HEK293 (cell line): ENCODE measurements around the gene C20orf204.

Experiments used
- CTCF ChIA-PET: fragments of 350-600 bp; formaldehyde crosslinking; extraction: SDS; loops from one replicate; lab custom pipeline; 2021; ENCODE audit warnings: antibody characterized with exemption; lab: Yijun Ruan, JAX
- POLR2A ChIA-PET: fragments of 300-600 bp; formaldehyde crosslinking; extraction: SDS; loops from one replicate; lab custom pipeline; 2020; ENCODE audit warnings: antibody characterized with exemption, inconsistent platforms; lab: Yijun Ruan, JAX
- H3K27ac ChIP-seq: fragments of 200-500 bp; sonication (Bioruptor generic); 2 replicates; pipeline ENCODE4 v1.5.1; 2014; ENCODE audit warnings: low read depth, low read length, control low read depth, inconsistent platforms; ENCODE audit errors: extremely low read depth
- H3K36me3 ChIP-seq, 2 experiments: fragments of 200-500 bp in 1 of 2; sonication (Bioruptor generic) in 1 of 2; 1 replicate in 1 of 2; 2 replicates in 1 of 2; pipeline ENCODE4 v1.5.1; 2014 to 2017; ENCODE audit warnings: inconsistent platforms in 2 of 2, low read length in 2 of 2; ENCODE audit not compliant: control insufficient read depth in 2 of 2, insufficient read depth in 1 of 2
- H3K4me1 ChIP-seq: fragments of 200-500 bp; sonication (Bioruptor generic); 2 replicates; pipeline ENCODE4 v1.5.1; 2014; ENCODE audit warnings: mild to moderate bottlenecking, low read length, inconsistent platforms; ENCODE audit not compliant: control insufficient read depth, insufficient read depth
- H3K4me3 ChIP-seq: 2 replicates; pipeline ENCODE4 v1.5.1; 2011; ENCODE audit warnings: low read depth, mild to moderate bottlenecking, control low read depth, low read length, moderate library complexity
- H3K9me3 ChIP-seq: fragments of 200-500 bp; sonication (Bioruptor generic); 2 replicates; pipeline ENCODE4 v1.5.1; 2014; ENCODE audit warnings: low read depth, low read length, inconsistent platforms; ENCODE audit not compliant: control insufficient read depth, insufficient read depth
- BCL11B ChIP-seq: fragments of 450-650 bp; formaldehyde crosslinking; IDR thresholded peaks from 2 replicates; pipeline ENCODE4 v1.5.1; 2016; ENCODE audit warnings: low read depth, missing biosample characterization, missing genetic modification characterization
- CTCF ChIP-seq: fragments of 450-650 bp; formaldehyde crosslinking; IDR thresholded peaks from 2 replicates; pipeline ENCODE4 v1.5.1; 2016; ENCODE audit warnings: missing biosample characterization, missing genetic modification characterization
- GFI1B ChIP-seq: fragments of 450-650 bp; formaldehyde crosslinking; IDR thresholded peaks from 2 replicates; pipeline ENCODE4 v1.5.1; 2016; ENCODE audit warnings: missing biosample characterization, missing genetic modification characterization
- GLIS2 ChIP-seq: fragments of 450-650 bp; formaldehyde crosslinking; IDR thresholded peaks from 2 replicates; pipeline ENCODE4 v1.5.1; 2016; ENCODE audit warnings: missing biosample characterization, missing genetic modification characterization
- HOXA7 ChIP-seq: sonication (generic); formaldehyde crosslinking; IDR thresholded peaks from 2 replicates; pipeline ENCODE4 v1.8.1; 2022; ENCODE audit warnings: missing genetic modification reagents, borderline replicate concordance
- KLF17 ChIP-seq: fragments of 450-650 bp; formaldehyde crosslinking; IDR thresholded peaks from 2 replicates; pipeline ENCODE4 v1.5.1; 2016; ENCODE audit warnings: missing biosample characterization, missing genetic modification characterization
- KLF7 ChIP-seq: fragments of 450-650 bp; formaldehyde crosslinking; IDR thresholded peaks from 2 replicates; pipeline ENCODE4 v1.5.1; 2016; ENCODE audit warnings: missing biosample characterization, missing genetic modification characterization, borderline replicate concordance
- MYNN ChIP-seq: fragments of 450-650 bp; formaldehyde crosslinking; IDR thresholded peaks from 2 replicates; pipeline ENCODE4 v1.5.1; 2016; ENCODE audit warnings: missing biosample characterization, missing genetic modification characterization, borderline replicate concordance
- OSR2 ChIP-seq: fragments of 450-650 bp; formaldehyde crosslinking; IDR thresholded peaks from 2 replicates; pipeline ENCODE4 v1.5.1; 2016; ENCODE audit warnings: missing biosample characterization, missing genetic modification characterization
- SP3 ChIP-seq: fragments of 450-650 bp; formaldehyde crosslinking; IDR thresholded peaks from 2 replicates; pipeline ENCODE4 v1.5.1; 2016; ENCODE audit warnings: missing biosample characterization, missing genetic modification characterization
- ZFHX2 ChIP-seq: fragments of 450-650 bp; formaldehyde crosslinking; conservative IDR thresholded peaks from 2 replicates; pipeline ENCODE4 v1.5.1; 2016; ENCODE audit warnings: missing biosample characterization, missing genetic modification characterization
- ZFP41 ChIP-seq: fragments of 450-650 bp; formaldehyde crosslinking; IDR thresholded peaks from 2 replicates; pipeline ENCODE4 v1.5.1; 2016; ENCODE audit warnings: missing biosample characterization, missing genetic modification characterization, borderline replicate concordance
- ZNF16 ChIP-seq: fragments of 450-650 bp; formaldehyde crosslinking; IDR thresholded peaks from 2 replicates; pipeline ENCODE4 v1.5.1; 2016; ENCODE audit warnings: low read depth, missing biosample characterization, missing genetic modification characterization
- ZNF18 ChIP-seq: fragments of 450-650 bp; formaldehyde crosslinking; IDR thresholded peaks from 2 replicates; pipeline ENCODE4 v1.5.1; 2016; ENCODE audit warnings: missing biosample characterization, missing genetic modification characterization
- ZNF184 ChIP-seq: fragments of 450-650 bp; IDR thresholded peaks from 2 replicates; pipeline ENCODE4 v1.5.1; 2018; ENCODE audit warnings: missing biosample characterization, mild to moderate bottlenecking, missing genetic modification characterization
- ZNF202 ChIP-seq: fragments of 450-650 bp; formaldehyde crosslinking; IDR thresholded peaks from 2 replicates; pipeline ENCODE4 v1.5.1; 2016; ENCODE audit warnings: missing biosample characterization, missing genetic modification characterization, borderline replicate concordance
- ZNF266 ChIP-seq: fragments of 450-650 bp; formaldehyde crosslinking; IDR thresholded peaks from 2 replicates; pipeline ENCODE4 v1.5.1; 2016; ENCODE audit warnings: missing biosample characterization, missing genetic modification characterization, low read depth
- ZNF350 ChIP-seq: fragments of 450-650 bp; formaldehyde crosslinking; IDR thresholded peaks from 2 replicates; pipeline ENCODE4 v1.5.0; 2017; ENCODE audit warnings: missing biosample characterization, mild to moderate bottlenecking, missing genetic modification characterization
- ZNF37A ChIP-seq: fragments of 450-650 bp; IDR thresholded peaks from 2 replicates; pipeline ENCODE4 v1.5.1; 2018; ENCODE audit warnings: missing biosample characterization, missing genetic modification characterization
- ZNF48 ChIP-seq: fragments of 450-650 bp; formaldehyde crosslinking; IDR thresholded peaks from 2 replicates; pipeline ENCODE4 v1.5.1; 2016; ENCODE audit warnings: missing biosample characterization, missing genetic modification characterization
- ZNF530 ChIP-seq: fragments of 450-650 bp; formaldehyde crosslinking; IDR thresholded peaks from 2 replicates; pipeline ENCODE4 v1.5.1; 2016; ENCODE audit warnings: low read depth, missing biosample characterization, missing genetic modification characterization
- ZNF555 ChIP-seq: fragments of 450-650 bp; formaldehyde crosslinking; conservative IDR thresholded peaks from 2 replicates; pipeline ENCODE4 v1.5.1; 2017; ENCODE audit warnings: missing biosample characterization, mild to moderate bottlenecking, missing genetic modification characterization, inconsistent platforms
- ZNF621 ChIP-seq: fragments of 450-650 bp; formaldehyde crosslinking; IDR thresholded peaks from 2 replicates; pipeline ENCODE4 v1.5.1; 2017; ENCODE audit warnings: missing biosample characterization, missing genetic modification characterization
- ZNF629 ChIP-seq: fragments of 450-650 bp; formaldehyde crosslinking; IDR thresholded peaks from 2 replicates; pipeline ENCODE4 v1.5.1; 2017; ENCODE audit warnings: missing biosample characterization, missing genetic modification characterization
- ZNF658 ChIP-seq: fragments of 450-650 bp; formaldehyde crosslinking; IDR thresholded peaks from 2 replicates; pipeline ENCODE4; 2016; ENCODE audit warnings: missing biosample characterization, missing genetic modification characterization
- ZNF701 ChIP-seq: fragments of 450-650 bp; formaldehyde crosslinking; IDR thresholded peaks from 2 replicates; pipeline ENCODE4 v1.5.1; 2016; ENCODE audit warnings: missing biosample characterization, missing genetic modification characterization
- ZNF707 ChIP-seq: fragments of 450-650 bp; formaldehyde crosslinking; IDR thresholded peaks from 2 replicates; pipeline ENCODE4 v1.5.1; 2016; ENCODE audit warnings: missing biosample characterization, missing genetic modification characterization
- ZNF777 ChIP-seq: fragments of 450-650 bp; formaldehyde crosslinking; IDR thresholded peaks from 2 replicates; pipeline ENCODE4 v1.5.1; 2017; ENCODE audit warnings: missing biosample characterization, missing genetic modification characterization, borderline replicate concordance
- ZNF830 ChIP-seq: fragments of 450-650 bp; IDR thresholded peaks from 2 replicates; pipeline ENCODE4 v1.5.0; 2018; ENCODE audit warnings: missing biosample characterization, missing genetic modification characterization, low read depth, mild to moderate bottlenecking, moderate library complexity
- ZNF837 ChIP-seq: fragments of 450-650 bp; formaldehyde crosslinking; IDR thresholded peaks from 2 replicates; pipeline ENCODE4 v1.5.1; 2016; ENCODE audit warnings: missing biosample characterization, missing genetic modification characterization
- TF ChIP-seq, protein P1 (sequence below): fragments of 450-650 bp; formaldehyde crosslinking; IDR thresholded peaks from 2 replicates; pipeline ENCODE4 v1.5.1; 2016; ENCODE audit warnings: missing biosample characterization, missing genetic modification characterization
- TF ChIP-seq, protein P2 (sequence below): IDR thresholded peaks from 2 replicates; pipeline ENCODE4 v1.6.1; 2011; ENCODE audit warnings: mild to moderate bottlenecking, low read depth, low read length, borderline replicate concordance

The C20orf204 gene

DNA sequence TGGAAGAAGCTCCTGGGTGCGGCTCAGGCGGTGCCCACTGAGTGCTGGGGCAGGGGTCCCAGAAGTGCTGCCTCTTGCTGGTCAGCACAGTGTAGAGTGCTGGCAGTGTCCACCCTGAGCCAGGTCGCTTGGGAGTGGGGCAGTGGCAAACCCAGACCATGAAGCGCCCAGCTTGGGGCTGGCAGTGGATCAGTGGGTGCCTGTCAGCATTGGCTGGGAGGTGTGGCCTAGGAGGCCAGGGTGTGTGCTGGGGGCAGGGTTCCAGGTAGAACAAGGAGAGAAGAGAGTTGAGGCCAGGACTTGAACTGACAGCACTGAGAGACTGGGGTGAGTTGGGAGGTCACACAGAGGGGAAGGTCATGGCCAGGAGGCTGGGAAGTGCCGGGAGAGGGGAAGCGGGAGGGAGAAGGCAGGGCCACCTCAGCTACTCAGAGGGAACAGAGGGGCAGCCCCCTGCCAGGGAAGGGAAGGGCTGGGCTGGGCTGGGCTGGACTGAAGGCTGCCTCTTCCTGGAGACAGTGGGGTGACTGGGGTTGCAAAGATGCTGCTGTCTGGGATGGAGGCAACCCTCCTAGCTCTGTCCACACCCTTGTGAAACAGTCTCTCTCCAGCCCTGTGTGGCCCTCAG, 31.1 kb downstream of the C20orf204 start:
- ChIA-PET POLR2A (no interaction called here), CTCF (interaction anchor here (1.1 kb wide), 2 partner anchors 12 to 17 kb away, joined by 3 read pairs; partner anchors contain the start of genes LKAAEAR1 and RGS19)
- H3K27ac ChIP-seq = 0 out of 2 replicates have a peak overlapping the region, but pooled peaks have one; percentile 11
- H3K4me1 ChIP-seq = no peaks in the 10 kb centered on the region
- H3K36me3 ChIP-seq = peaks cover 0 to 8% of the 10 kb centered on the region in 2 experiments; a peak in 1 of 3 replicates
- no peak overlapping the region for H3K4me3 ChIP-seq
- H3K9me3 ChIP-seq = no peaks in the 10 kb centered on the region
- TF ChIP-seq ZNF48 (tag by site-specific recombination) (no peak), ZNF777 (tag by site-specific recombination) (no peak), ZFP41 (no peak), ZNF184 (tag by site-specific recombination) (no peak), ZNF530 (no peak), KLF7 (tag by site-specific recombination) (no peak), OSR2 (tag by site-specific recombination) (no peak), ZNF202 (no peak), ZNF701 (no peak), GLIS2 (tag by site-specific recombination) (peak; percentile 70), ZNF350 (tag by site-specific recombination) (no peak), ZNF707 (tag by site-specific recombination) (no peak), ZNF837 (tag by site-specific recombination) (no peak), ZNF830 (no peak), ZFHX2 (tag by site-specific recombination) (no peak), ZNF18 (tag by site-specific recombination) (no peak), CTCF (no peak), SP3 (no peak), ZNF16 (tag by site-specific recombination) (no peak), GFI1B (tag by site-specific recombination) (no peak), ZNF266 (tag by site-specific recombination) (no peak), ZNF658 (no peak), HOXA7 (CRISPR knock-in tag) (no peak), ZNF555 (tag by site-specific recombination) (no peak), ZNF621 (no peak), ZNF629 (no peak), MYNN (no peak), ZNF37A (tag by site-specific recombination) (no peak), KLF17 (tag by site-specific recombination) (peak; percentile 43), BCL11B (0 out of 2 replicates have a peak, but pooled peaks have one; percentile 11)
- TF ChIP-seq, protein P1, sequence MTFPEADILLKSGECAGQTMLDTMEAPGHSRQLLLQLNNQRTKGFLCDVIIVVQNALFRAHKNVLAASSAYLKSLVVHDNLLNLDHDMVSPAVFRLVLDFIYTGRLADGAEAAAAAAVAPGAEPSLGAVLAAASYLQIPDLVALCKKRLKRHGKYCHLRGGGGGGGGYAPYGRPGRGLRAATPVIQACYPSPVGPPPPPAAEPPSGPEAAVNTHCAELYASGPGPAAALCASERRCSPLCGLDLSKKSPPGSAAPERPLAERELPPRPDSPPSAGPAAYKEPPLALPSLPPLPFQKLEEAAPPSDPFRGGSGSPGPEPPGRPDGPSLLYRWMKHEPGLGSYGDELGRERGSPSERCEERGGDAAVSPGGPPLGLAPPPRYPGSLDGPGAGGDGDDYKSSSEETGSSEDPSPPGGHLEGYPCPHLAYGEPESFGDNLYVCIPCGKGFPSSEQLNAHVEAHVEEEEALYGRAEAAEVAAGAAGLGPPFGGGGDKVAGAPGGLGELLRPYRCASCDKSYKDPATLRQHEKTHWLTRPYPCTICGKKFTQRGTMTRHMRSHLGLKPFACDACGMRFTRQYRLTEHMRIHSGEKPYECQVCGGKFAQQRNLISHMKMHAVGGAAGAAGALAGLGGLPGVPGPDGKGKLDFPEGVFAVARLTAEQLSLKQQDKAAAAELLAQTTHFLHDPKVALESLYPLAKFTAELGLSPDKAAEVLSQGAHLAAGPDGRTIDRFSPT (tag by site-specific recombination) = 0 out of 2 replicates have a peak, but pooled peaks have one; percentile 14
- TF ChIP-seq, protein P2, sequence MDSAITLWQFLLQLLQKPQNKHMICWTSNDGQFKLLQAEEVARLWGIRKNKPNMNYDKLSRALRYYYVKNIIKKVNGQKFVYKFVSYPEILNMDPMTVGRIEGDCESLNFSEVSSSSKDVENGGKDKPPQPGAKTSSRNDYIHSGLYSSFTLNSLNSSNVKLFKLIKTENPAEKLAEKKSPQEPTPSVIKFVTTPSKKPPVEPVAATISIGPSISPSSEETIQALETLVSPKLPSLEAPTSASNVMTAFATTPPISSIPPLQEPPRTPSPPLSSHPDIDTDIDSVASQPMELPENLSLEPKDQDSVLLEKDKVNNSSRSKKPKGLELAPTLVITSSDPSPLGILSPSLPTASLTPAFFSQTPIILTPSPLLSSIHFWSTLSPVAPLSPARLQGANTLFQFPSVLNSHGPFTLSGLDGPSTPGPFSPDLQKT = no peak
